ENCODE measurements around the gene CADPS. TPM values are rescaled to one million over a fixed set of nuclear protein-coding genes. Genes with fewer than 3 reads are reported as not detected.

CADPS gene
- total and polyA plus RNA-seq, 9 of the 15 experiments (the other 6 are each of a cell fraction or from before 2014, with no cell fraction given), result not detected

- Histone ChIP-seq H3K27me3 (ENCODE audit: control insufficient read depth in 2 of 2, insufficient read depth in 2 of 2, low read length in 2 of 2) (peaks cover 0 to 17% of the 10 kb centered on the region in 2 experiments; a peak in 2 of 5 replicates), H3K27ac (ENCODE audit: extremely low read depth, low read depth, low read length) (no peak overlapping the region), H3K36me3 (ENCODE audit: control insufficient read depth, insufficient read depth, low read length) (no peaks in the 10 kb centered on the region), H2AFZ (ENCODE audit: low read depth, low read length) (no peak overlapping the region), H3K4me2 (ENCODE audit: insufficient read depth, low read length) (no peak overlapping the region), H3K9ac (ENCODE audit: insufficient read depth in 1 of 2, low read depth in 2 of 2, low read length in 2 of 2) (no peak overlapping the region), H3K4me1 (replicated peaks in 1 of 2; ENCODE audit: control insufficient read depth in 2 of 2, insufficient read depth in 2 of 2, low read length in 2 of 2) (no peaks in the 10 kb centered on the region), H3K79me2 (ENCODE audit: control insufficient read depth, insufficient read depth, low read length) (no peaks in the 10 kb centered on the region), H3K9me3 (replicated peaks; ENCODE audit: control insufficient read depth, insufficient read depth, low read depth, low read length) (no peaks in the 10 kb centered on the region), H4K20me1 (replicated peaks; ENCODE audit: control insufficient read depth, insufficient read depth, low read length) (no peaks in the 10 kb centered on the region), H3K4me3 (no peak overlapping the region), H3K9me1 (ENCODE audit: control insufficient read depth, insufficient read depth, low read length) (no peaks in the 10 kb centered on the region)
- in situ Hi-C loops (cut with MboI), result no loop called here
- POLR2A ChIA-PET, result no interaction called here
- intact Hi-C loops (cut with micrococcal nuclease), result no loop called here
- FAIRE-seq (no peak), DNase-seq (ENCODE audit: extremely low read depth in 1 of 4, low spot score in 3 of 4) (no peak), ATAC-seq (no peak)
- CTCF ChIA-PET (ENCODE audit: low intra/inter-chr PET ratio), result no interaction called here
- no TSS peak for BruUV-seq (replicated peaks)
- no peak for TF ChIP-seq POLR2H (tag; IDR thresholded peaks at IDR 0.05; ENCODE audit: low read depth)
- TF ChIP-seq KHSRP (IDR thresholded peaks at IDR 0.05), result no peak
- no peak for TF ChIP-seq PHF20 (IDR thresholded peaks at IDR 0.05; ENCODE audit: partially characterized antibody)
- no peak for TF ChIP-seq CBFB (CRISPR knock-in tag; IDR thresholded peaks at IDR 0.05)
- no peak for TF ChIP-seq FOXK1 (CRISPR knock-in tag; IDR thresholded peaks at IDR 0.05; ENCODE audit: borderline replicate concordance)
- TF ChIP-seq FOXK2 (conservative IDR thresholded peaks at IDR 0.05 in 1 of 2, IDR thresholded peaks at IDR 0.05 in 1 of 2; ENCODE audit: low read depth in 2 of 2), result no peak
- TF ChIP-seq MBD2 (IDR thresholded peaks at IDR 0.05; ENCODE audit: borderline replicate concordance, low read depth), result no peak
Observed at GRCh38 chr3:62364191-62364590, 511.0 kb downstream of the CADPS start.

DNA sequence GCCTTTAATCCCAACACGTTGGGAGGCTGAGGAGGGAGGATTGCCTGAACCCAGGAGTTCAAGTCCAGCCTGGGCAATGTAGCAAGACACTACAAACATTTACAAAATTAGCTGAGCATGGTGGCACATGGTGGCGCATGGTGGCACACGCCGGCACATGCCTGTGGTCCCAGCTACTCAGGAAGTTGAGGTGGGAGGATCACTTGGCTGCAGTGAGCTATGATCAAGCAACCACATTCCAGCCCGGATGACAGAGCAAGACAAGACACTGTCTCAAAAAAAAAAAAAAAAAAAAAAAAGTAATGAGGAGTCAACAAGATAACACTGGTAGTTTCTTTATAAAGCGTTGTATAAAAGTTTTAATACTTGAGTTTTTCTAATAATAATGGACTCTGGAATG is 511.9 kb downstream of the CADPS start:
- intact Hi-C loops (cut with micrococcal nuclease) (no loop called here), in situ Hi-C loops (cut with MboI) (no loop called here)
- ATAC-seq (no peak), FAIRE-seq (no peak), DNase-seq (ENCODE audit: extremely low read depth in 1 of 4, low spot score in 3 of 4) (no peak)
- H3K9me3 ChIP-seq (replicated peaks; ENCODE audit: control insufficient read depth, insufficient read depth, low read depth, low read length), result no peaks in the 10 kb centered on the region
- ChIA-PET POLR2A (no interaction called here), CTCF (ENCODE audit: low intra/inter-chr PET ratio) (no interaction called here)
- no peak overlapping the region for H2AFZ ChIP-seq (ENCODE audit: low read depth, low read length)
- H3K27me3 ChIP-seq (ENCODE audit: control insufficient read depth in 2 of 2, insufficient read depth in 2 of 2, low read length in 2 of 2), result peaks cover 0 to 8% of the 10 kb centered on the region in 2 experiments; a peak in 2 of 5 replicates
- H3K27ac ChIP-seq (ENCODE audit: extremely low read depth, low read depth, low read length), result no peak overlapping the region
- no peaks in the 10 kb centered on the region for H4K20me1 ChIP-seq (replicated peaks; ENCODE audit: control insufficient read depth, insufficient read depth, low read length)
- no peak overlapping the region for H3K9ac ChIP-seq (ENCODE audit: insufficient read depth in 1 of 2, low read depth in 2 of 2, low read length in 2 of 2)
- H3K36me3 ChIP-seq (ENCODE audit: control insufficient read depth, insufficient read depth, low read length), result no peaks in the 10 kb centered on the region
- H3K79me2 ChIP-seq (ENCODE audit: control insufficient read depth, insufficient read depth, low read length), result no peaks in the 10 kb centered on the region
- no peaks in the 10 kb centered on the region for H3K9me1 ChIP-seq (ENCODE audit: control insufficient read depth, insufficient read depth, low read length)
- no peak overlapping the region for H3K4me3 ChIP-seq
- WGBS (ENCODE audit: insufficient coverage, low coverage, missing lambda C conversion rate), result 0% methylated on average over 5 of the region's 6 CpGs
- H3K4me2 ChIP-seq (ENCODE audit: insufficient read depth, low read length), result no peak overlapping the region
- no TSS peak for BruUV-seq (replicated peaks)
- H3K4me1 ChIP-seq (replicated peaks in 1 of 2; ENCODE audit: control insufficient read depth in 2 of 2, insufficient read depth in 2 of 2, low read length in 2 of 2), result no peaks in the 10 kb centered on the region
- TF ChIP-seq TAF1 (IDR thresholded peaks at IDR 0.05; ENCODE audit: control insufficient read depth, extremely low read depth, insufficient read depth, low read length, severe bottlenecking) (no peak), HMGN3 (IDR thresholded peaks at IDR 0.05; ENCODE audit: borderline replicate concordance, extremely low read depth, insufficient read length, low read depth, low read length) (no peak), ZFPM2 (CRISPR knock-in tag; IDR thresholded peaks at IDR 0.05) (no peak), SUPT5H (IDR thresholded peaks at IDR 0.05) (no peak), NRF1 (conservative IDR thresholded peaks at IDR 0.05 in 1 of 2, IDR thresholded peaks at IDR 0.05 in 1 of 2) (no peak), RBM22 (IDR thresholded peaks at IDR 0.05; ENCODE audit: low read depth, low read length, poor library complexity, severe bottlenecking) (no peak), ZNF121 (CRISPR knock-in tag; conservative IDR thresholded peaks at IDR 0.05) (no peak), LCOR (CRISPR knock-in tag; IDR thresholded peaks at IDR 0.05) (no peak)

Measured in K562 (cell line).